Measurements from ENCODE around the gene FBXL22.
A peak's percentile ranks its signal among the peaks of the same experiment; 100 is the strongest.

The FBXL22 gene

DNA sequence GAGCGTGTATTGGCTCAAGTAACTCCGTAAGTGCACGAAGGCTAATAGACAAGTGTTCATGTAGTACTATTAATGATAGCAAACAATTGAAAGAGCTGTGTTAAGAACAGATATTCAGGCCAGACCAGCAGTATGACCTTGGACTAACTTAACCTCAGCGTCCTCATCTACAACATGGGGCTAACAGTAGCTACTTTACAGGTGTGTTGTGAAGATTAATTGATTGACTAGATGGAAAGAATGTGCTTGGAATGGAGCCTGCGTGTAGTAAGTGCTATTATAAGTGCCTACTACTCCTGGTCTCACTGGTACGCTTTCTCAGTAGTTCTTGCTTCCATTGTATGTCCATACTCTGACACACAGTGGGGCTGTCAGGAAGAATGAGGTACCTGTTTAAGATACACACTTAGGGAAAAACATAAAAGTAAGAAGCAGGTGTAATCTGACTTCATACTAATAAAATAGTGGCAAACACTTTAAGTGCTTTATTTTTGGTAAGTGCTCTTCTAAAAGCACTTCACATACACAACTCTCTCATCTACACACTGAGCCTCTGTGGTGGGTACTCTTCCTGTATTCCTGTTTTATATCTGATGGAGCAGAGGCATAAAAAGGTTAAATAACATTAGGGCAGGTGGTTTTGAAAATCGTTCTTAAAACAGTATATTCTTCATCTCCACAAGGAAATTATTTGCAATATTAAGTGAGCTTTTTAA, 24.3 kb upstream of the FBXL22 start:
- Histone ChIP-seq H3K36me3 (ENCODE audit: control insufficient read depth in 2 of 2, insufficient read depth in 1 of 2, low read length in 2 of 2) (peaks cover 0 to 43% of the 10 kb centered on the region in 2 experiments; a peak in 2 of 3 replicates), H3K4me3 (ENCODE audit: low read depth, low read length) (no peak overlapping the region), H3K27ac (ENCODE audit: extremely low read depth, low read depth, low read length) (no peak overlapping the region), H3K4me1 (ENCODE audit: control insufficient read depth, insufficient read depth, low read length) (peaks cover 9% of the 10 kb centered on the region; the same call in 1 of the 2 replicates), H3K9me3 (ENCODE audit: control insufficient read depth, insufficient read depth, low read depth, low read length) (no peaks in the 10 kb centered on the region)
- TF ChIP-seq ZNF501 (tag by site-specific recombination; IDR thresholded peaks at IDR 0.05) (no peak), ZNF777 (tag by site-specific recombination; IDR thresholded peaks at IDR 0.05; ENCODE audit: borderline replicate concordance) (no peak), ZNF837 (tag by site-specific recombination; IDR thresholded peaks at IDR 0.05) (no peak), ZNF843 (tag by site-specific recombination; IDR thresholded peaks at IDR 0.05) (no peak), ZNF10 (tag by site-specific recombination; IDR thresholded peaks at IDR 0.05) (no peak), GLIS2 (tag by site-specific recombination; IDR thresholded peaks at IDR 0.05) (no peak), ZEB2 (tag by site-specific recombination; IDR thresholded peaks at IDR 0.05) (no peak), ZNF571 (tag by site-specific recombination; IDR thresholded peaks at IDR 0.05) (no peak), PRDM1 (tag by site-specific recombination; IDR thresholded peaks at IDR 0.05) (no peak), ZNF121 (tag by site-specific recombination; IDR thresholded peaks at IDR 0.05) (no peak), REPIN1 (tag by site-specific recombination; IDR thresholded peaks at IDR 0.05; ENCODE audit: low read depth) (no peak), YY1 (tag by site-specific recombination; IDR thresholded peaks at IDR 0.05) (no peak)
- TF ChIP-seq, protein P1, sequence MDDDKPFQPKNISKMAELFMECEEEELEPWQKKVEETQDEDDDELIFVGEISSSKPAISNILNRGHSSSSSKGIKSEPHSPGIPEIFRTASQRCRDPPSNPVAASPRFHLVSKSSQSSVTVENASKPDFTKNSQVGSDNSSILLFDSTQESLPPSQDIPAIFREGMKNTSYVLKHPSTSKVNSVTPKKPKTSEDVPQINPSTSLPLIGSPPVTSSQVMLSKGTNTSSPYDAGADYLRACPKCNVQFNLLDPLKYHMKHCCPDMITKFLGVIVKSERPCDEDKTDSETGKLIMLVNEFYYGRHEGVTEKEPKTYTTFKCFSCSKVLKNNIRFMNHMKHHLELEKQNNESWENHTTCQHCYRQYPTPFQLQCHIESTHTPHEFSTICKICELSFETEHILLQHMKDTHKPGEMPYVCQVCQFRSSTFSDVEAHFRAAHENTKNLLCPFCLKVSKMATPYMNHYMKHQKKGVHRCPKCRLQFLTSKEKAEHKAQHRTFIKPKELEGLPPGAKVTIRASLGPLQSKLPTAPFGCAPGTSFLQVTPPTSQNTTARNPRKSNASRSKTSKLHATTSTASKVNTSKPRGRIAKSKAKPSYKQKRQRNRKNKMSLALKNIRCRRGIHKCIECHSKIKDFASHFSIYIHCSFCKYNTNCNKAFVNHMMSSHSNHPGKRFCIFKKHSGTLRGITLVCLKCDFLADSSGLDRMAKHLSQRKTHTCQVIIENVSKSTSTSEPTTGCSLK (tag by site-specific recombination; IDR thresholded peaks at IDR 0.05) = no peak
- TF ChIP-seq, protein P2, sequence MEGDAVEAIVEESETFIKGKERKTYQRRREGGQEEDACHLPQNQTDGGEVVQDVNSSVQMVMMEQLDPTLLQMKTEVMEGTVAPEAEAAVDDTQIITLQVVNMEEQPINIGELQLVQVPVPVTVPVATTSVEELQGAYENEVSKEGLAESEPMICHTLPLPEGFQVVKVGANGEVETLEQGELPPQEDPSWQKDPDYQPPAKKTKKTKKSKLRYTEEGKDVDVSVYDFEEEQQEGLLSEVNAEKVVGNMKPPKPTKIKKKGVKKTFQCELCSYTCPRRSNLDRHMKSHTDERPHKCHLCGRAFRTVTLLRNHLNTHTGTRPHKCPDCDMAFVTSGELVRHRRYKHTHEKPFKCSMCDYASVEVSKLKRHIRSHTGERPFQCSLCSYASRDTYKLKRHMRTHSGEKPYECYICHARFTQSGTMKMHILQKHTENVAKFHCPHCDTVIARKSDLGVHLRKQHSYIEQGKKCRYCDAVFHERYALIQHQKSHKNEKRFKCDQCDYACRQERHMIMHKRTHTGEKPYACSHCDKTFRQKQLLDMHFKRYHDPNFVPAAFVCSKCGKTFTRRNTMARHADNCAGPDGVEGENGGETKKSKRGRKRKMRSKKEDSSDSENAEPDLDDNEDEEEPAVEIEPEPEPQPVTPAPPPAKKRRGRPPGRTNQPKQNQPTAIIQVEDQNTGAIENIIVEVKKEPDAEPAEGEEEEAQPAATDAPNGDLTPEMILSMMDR (tag by site-specific recombination; IDR thresholded peaks at IDR 0.05) = no peak
- CTCF ChIA-PET = interaction anchor here (0.5 to 1.1 kb wide), 2 partner anchors 106 to 317 kb away, joined by 3 to 5 read pairs; no protein-coding TSS in a partner anchor
- POLR2A ChIA-PET = no interaction called here

DNA sequence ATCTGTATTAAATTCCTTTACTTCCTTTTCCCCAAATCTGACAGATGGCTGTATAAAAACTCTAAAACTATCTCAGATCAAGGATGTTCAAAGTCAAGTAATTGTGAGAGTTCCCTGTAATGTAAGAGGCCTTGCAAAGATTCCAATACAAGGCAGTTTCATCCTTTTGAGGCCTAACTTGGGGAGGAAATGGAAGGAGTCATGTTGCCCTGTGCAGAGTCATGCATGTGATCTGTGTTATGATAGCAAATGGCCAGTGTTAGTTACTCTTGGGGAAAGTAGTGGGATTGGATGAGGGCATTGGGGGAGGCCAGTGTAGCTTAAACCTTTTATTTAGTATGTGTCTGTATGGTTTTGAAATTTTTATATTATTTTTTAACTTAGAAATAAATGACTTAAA, 23.7 kb upstream of the FBXL22 start:
- no peak for TF ChIP-seq ZNF211 (tag by site-specific recombination; IDR thresholded peaks at IDR 0.05; ENCODE audit: low read depth)
- ChIA-PET CTCF (interaction anchor here (1.1 kb wide), 1 partner anchor 107 kb away, joined by 5 read pairs; no protein-coding TSS in a partner anchor), POLR2A (no interaction called here)
- H3K9me3 ChIP-seq (ENCODE audit: control insufficient read depth, insufficient read depth, low read depth, low read length) = no peaks in the 10 kb centered on the region
- no peak overlapping the region for H3K27ac ChIP-seq (ENCODE audit: extremely low read depth, low read depth, low read length)
- peaks cover 9% of the 10 kb centered on the region; the same call in 1 of the 2 replicates for H3K4me1 ChIP-seq (ENCODE audit: control insufficient read depth, insufficient read depth, low read length)
- no peak overlapping the region for H3K4me3 ChIP-seq (ENCODE audit: low read depth, low read length)
- peaks cover 0 to 43% of the 10 kb centered on the region in 2 experiments; a peak in 2 of 3 replicates for H3K36me3 ChIP-seq (ENCODE audit: control insufficient read depth in 2 of 2, insufficient read depth in 1 of 2, low read length in 2 of 2)

DNA sequence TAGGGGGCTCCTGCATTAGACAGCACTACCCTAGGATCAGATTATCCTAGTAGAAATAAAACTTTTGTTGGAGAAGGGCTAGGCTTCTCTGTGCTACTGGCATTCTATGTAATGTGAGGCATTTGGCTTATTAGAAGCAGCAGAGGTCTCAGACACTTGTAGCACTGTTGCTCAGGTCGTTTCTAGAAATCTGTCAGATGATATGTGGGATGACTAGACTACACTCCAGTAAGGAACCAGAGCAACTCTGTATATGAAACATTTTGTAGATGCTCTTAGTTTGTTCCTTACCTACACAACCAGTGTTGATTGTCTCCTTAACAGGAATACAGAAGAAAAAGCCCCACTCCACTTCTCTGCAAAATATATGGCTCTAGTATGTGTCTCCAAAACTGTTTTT, 21.9 kb upstream of the FBXL22 start:
- Histone ChIP-seq H3K36me3 (ENCODE audit: control insufficient read depth in 2 of 2, insufficient read depth in 1 of 2, low read length in 2 of 2) (peaks cover 4 to 35% of the 10 kb centered on the region in 2 experiments), H3K4me1 (ENCODE audit: control insufficient read depth, insufficient read depth, low read length) (peaks cover 9% of the 10 kb centered on the region; the same call in 1 of the 2 replicates), H3K27ac (ENCODE audit: extremely low read depth, low read depth, low read length) (no peak overlapping the region), H3K4me3 (ENCODE audit: low read depth, low read length) (no peak overlapping the region), H3K9me3 (ENCODE audit: control insufficient read depth, insufficient read depth, low read depth, low read length) (no peaks in the 10 kb centered on the region)
- CTCF ChIA-PET = no interaction called here
- TF ChIP-seq SCRT2 (tag by site-specific recombination; IDR thresholded peaks at IDR 0.05) (peak; percentile 37; the same call in 1 of the 2 replicates), HOXD13 (CRISPR knock-in tag; IDR thresholded peaks at IDR 0.05; ENCODE audit: borderline replicate concordance) (no peak), ZNF184 (tag by site-specific recombination; IDR thresholded peaks at IDR 0.05) (no peak), ZNF16 (tag by site-specific recombination; IDR thresholded peaks at IDR 0.05; ENCODE audit: low read depth) (no peak)
- POLR2A ChIA-PET = no interaction called here
